Stimulated activated CD4-positive, alpha-beta T cell treated with anti-CD3 and anti-CD28 coated beads, Interleukin-4, amount 100 ng/mL, for 1 hour (primary cell): Measurements from ENCODE around the gene PCDH15.
"Not testable (repeated sequence)": the region's sequence is repeated elsewhere in the genome, so short reads cannot be mapped to it uniquely, and the experiment has no call there.

Experiments used
- DNase-seq: peaks from one replicate; pipeline ENCODE4 v3.0.0-alpha.2; 2020

Gene PCDH15

GRCh38 chr10:53952698-53953630 lies 848.1 kb downstream of the PCDH15 start:
- no peak for DNase-seq

GRCh38 chr10:53939654-53940053 lies 861.4 kb downstream of the PCDH15 start:
- no peak for DNase-seq

- no peak for DNase-seq
These were observed 870.4 kb downstream of the PCDH15 start for GRCh38 chr10:53930648-53931047.

GRCh38 chr10:53924051-53924700 lies 876.9 kb downstream of the PCDH15 start:
- not testable (repeated sequence) for DNase-seq

- DNase-seq, result no peak
These were observed 882.3 kb downstream of the PCDH15 start for GRCh38 chr10:53918755-53919154.

GRCh38 chr10:53909791-53910190 lies 891.2 kb downstream of the PCDH15 start:
- no peak for DNase-seq

- no peak for DNase-seq
These were observed 896.4 kb downstream of the PCDH15 start for GRCh38 chr10:53904506-53905241.

GRCh38 chr10:53903756-53904155 lies 897.3 kb downstream of the PCDH15 start:
- DNase-seq, result no peak

GRCh38 chr10:53899463-53900160 lies 901.4 kb downstream of the PCDH15 start:
- no peak for DNase-seq

GRCh38 chr10:53898532-53898931 lies 902.5 kb downstream of the PCDH15 start:
- no peak for DNase-seq

- DNase-seq, result no peak
These were observed 906.9 kb downstream of the PCDH15 start for GRCh38 chr10:53894145-53894544.

GRCh38 chr10:53893061-53893460 lies 908.0 kb downstream of the PCDH15 start:
- DNase-seq, result no peak

GRCh38 chr10:53886325-53887300 lies 914.4 kb downstream of the PCDH15 start:
- DNase-seq, result no peak

GRCh38 chr10:53864846-53865245 lies 936.2 kb downstream of the PCDH15 start:
- DNase-seq, result no peak

GRCh38 chr10:53852450-53853175 lies 948.4 kb downstream of the PCDH15 start:
- no peak for DNase-seq

- no peak for DNase-seq
These were observed 954.2 kb downstream of the PCDH15 start for GRCh38 chr10:53846809-53847208.

GRCh38 chr10:53843736-53844362 lies 957.2 kb downstream of the PCDH15 start:
- DNase-seq, result no peak

- DNase-seq, result no peak
These were observed 959.4 kb downstream of the PCDH15 start for GRCh38 chr10:53841483-53842145.

GRCh38 chr10:53840653-53841052 lies 960.4 kb downstream of the PCDH15 start:
- no peak for DNase-seq
